Measurements from ENCODE around the gene ERI2.

The ERI2 gene

DNA sequence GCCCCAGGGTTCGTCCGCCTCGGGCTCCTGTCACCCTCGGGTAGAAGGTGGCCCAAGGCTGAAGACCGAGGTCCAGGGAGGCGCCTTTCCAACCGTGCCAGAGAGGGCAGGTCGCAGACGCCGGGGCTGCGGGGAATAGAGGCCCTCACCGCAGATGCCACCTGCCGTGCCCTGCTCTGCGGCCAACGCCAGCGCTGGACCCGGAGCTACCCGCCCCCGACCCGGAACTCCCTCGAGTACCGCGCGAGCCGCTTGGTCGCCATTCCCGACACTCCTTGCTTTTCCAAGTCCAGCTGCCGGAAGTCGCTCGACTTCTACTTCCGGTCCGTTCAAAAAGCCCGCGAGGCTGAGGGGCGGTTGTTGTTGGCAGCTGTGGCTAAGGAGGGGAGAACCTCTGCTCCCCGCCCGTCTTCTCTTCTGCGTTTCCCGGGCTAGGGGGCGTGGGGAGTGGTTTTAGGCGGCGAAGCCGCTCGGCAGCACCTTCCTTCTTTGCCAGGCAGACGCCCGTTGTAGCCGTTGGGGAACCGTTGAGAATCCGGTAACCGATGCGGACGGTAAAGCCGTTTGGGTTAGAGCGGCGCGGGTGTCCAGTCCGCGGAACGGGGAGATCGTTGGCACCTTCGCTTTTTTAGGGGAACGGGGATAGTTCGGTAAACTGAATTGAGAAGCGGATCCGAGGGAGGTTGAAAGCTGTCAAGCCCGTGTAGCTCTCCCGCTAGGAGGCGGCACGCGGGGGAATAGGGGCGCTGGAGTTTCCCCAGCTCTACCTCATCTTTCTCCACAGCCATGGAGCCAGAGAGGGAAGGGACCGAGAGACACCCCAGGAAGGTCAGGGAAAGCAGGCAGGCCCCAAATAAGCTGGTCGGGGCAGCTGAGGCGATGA, at the start of gene ERI2, which contains the start of gene REXO5:
Gene ERI2 (minus strand): TSS at position 305 of the 883 bp plus-strand sequence. CDS start 42 bp downstream, at position 263.
Gene REXO5 (plus strand): TSS at position 360 of the 883 bp plus-strand sequence. CDS start 427 bp downstream, at position 787.
- peak; percentile 97 for DNase-seq

- DNase-seq, result no peak
These were observed 48.7 kb upstream of the ERI2 start for GRCh38 chr16:20854963-20855362.

DNA sequence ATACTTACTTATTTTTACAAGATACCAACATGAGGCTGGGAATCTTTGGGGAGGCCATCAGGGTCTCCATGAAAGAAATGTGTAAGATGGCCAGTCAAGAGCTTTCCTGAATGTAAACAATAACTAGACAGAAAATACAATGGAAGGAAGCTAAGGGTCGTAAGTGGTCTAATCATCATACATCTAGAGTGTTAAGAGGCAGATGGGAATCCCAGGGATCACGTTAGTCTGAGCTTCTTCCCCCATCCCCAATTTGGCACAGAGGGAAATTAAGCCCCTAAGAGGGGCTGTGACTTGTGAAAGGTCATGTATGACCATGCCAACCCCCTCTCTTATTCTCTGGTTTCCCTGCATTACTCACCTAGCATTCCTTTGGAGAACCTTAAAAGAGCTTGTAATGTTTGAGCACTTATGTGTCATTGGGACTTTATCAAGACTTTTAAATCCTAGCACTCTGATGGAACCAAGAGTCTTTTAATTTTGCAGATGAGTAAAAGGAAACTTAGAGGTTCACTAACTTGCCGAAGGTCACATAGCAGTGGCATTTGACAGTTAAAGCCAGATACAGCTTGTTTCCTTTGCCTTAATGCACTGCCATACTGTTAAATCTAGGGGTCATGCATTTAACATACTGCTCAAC, 47.8 kb upstream of the ERI2 start:
- DNase-seq, result no peak

DNA sequence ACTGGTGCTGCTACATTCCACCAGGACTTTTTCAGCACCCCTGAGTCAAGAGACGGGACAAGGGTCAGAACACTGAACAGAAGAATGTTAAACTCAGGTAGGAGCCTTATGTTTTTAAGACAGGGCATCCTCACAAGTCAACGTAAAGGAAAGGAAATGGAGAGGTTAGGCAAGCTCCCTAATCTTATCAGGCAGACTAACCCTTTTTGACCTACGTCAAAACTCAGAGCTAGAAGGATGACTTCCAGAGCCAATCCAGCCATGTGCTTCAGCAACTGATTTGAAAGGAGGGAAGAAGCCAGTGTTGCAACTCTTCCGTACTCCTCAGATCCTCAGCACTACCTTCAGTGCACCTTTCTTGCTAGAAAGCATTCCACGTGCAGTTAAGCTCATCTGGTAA, 46.9 kb upstream of the ERI2 start:
- DNase-seq, result no peak

DNA sequence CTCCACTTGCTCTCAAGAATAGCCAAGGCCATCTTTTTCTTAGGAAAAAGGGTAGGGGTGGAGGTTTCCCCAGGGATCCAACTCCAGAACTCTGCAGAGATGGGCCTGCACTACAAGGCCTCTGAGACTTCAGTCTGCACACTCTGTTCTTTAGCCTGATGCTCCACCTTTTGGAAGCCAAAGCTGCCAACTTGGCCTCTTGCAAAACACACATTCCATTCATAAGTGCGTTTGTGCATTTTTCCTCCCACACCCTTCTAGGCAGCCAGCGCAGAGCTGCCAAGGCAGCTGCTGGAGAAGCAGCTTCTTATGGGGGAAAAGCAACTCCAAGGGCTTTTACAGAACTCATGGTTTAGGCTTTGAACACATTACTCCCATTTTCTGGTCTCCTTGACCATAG, 45.3 kb upstream of the ERI2 start:
- no peak for DNase-seq

- DNase-seq, result no peak
These were observed 44.7 kb upstream of the ERI2 start for GRCh38 chr16:20850981-20851380.

GRCh38 chr16:20849589-20850390, 43.5 kb upstream of the ERI2 start:
- DNase-seq, result peak; percentile 71

DNA sequence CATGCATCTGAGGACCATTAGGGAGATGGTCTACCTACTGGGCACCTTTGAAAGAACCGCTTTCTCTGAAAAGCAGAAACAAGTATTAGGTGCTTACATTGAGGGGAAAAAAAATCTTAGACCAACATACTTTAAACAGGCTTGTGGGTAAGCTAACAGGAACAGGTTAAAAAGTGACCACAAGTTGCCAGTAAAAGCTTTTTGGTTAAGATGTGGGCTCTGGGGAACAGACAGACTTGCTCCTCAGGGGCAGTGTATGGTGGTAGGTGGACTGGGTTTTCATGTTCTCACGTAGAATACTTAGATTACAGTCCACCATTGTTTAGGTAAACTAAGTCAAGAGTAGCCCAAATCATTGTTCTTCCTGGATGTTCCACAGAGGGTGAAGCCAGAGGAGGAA, 41.3 kb upstream of the ERI2 start:
- no peak for DNase-seq

GRCh38 chr16:20846551-20846950, 40.3 kb upstream of the ERI2 start:
- DNase-seq, result no peak

DNA sequence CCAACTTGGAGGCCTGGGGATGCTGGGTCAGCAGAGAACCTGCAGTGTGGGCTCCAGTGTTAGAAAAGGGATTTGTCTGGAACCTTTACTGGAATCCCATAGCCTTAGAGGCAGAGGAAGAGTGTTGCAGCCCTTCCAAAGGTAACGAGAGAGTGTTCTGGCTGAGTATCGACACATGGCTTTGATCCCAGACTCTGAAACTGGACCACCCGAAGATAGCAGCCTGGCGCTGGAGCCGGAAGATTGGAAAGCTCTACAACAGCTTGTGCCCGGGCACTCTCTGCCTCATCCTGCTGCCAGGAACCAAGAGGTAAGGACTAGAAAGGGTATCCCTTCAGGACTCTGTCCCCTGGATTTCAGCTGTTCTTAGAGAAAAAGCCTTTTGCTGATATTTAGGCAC, 39.8 kb upstream of the ERI2 start:
- DNase-seq, result no peak

DNA sequence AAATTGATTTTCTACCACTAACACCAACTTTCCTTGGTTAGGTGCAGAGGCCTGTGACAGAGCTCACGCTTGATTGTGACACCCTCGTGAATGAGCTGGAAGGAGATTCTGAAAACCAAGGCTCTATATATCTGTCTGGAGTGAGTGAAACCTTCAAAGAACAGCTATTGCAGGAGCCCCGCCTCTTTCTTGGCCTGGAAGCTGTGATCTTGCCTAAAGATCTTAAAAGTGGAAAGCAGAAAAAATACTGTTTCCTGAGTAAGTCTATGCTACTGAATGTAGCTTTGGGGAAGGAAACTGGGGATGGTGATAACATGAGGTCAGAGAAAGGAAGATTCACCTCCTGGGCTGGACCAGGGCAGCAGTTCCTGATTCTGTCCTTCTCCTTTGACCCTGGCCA, 38.3 kb upstream of the ERI2 start:
- DNase-seq, result no peak

- DNase-seq, result no peak
These were observed 37.8 kb upstream of the ERI2 start for GRCh38 chr16:20844054-20844453.

DNA sequence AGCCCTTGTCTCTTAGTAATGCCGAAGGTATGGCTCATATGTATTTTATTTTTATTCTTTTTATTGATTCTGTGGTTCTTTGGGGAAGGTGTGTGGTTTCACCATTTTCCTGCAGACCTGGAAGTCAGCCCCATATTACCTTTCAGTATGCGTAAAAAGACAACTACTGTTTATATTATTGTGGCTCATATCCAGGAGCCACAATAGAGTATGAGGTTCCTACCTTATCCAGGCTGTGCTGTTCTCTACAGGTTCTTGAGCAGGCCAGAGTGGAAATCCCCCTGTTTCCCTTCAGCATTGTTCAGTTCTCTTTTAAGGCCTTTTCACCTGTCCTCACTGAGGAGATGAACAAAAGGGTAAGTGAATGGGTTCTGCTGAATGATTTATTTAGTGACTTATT, 33.2 kb upstream of the ERI2 start:
- no peak for DNase-seq

DNA sequence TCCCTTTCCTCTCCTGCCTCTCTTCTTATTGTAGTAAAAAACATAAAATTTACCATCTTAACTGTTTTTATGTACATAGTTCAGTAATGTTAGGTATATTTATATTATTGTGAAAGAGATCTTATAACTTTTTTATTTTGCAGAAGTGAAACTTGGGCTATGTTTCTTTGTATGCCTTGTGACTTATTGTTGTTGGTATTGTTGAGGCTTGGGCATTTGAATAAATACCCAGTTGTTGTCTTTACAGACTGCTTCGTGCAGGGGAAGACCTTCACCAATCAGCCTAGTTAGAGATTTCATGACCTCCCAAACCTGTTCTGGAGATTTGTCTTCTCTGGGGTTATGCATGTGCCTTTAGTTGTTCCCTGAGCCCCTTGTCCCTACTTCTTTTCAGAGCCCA, 32.0 kb upstream of the ERI2 start:
- no peak for DNase-seq

DNA sequence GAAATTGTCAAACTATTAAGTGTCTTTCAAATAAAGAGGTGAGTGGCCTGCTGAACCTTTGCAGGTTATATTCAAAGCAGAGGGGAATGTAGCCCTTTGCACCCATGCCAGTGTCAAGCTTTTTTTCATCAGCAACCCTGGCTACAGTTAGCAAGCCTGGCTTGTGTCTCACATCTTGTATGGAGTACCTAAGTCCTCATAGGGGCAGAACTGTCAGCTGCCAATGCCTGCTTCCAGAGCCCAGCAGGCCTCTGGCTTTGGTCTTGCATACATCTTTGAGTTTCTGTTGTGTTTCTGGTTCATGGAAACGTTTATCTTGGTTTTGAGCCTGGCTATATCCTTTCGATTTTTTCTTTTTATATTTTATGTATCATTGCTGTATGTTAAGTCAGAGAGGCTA, 26.8 kb upstream of the ERI2 start:
- no peak for DNase-seq

DNA sequence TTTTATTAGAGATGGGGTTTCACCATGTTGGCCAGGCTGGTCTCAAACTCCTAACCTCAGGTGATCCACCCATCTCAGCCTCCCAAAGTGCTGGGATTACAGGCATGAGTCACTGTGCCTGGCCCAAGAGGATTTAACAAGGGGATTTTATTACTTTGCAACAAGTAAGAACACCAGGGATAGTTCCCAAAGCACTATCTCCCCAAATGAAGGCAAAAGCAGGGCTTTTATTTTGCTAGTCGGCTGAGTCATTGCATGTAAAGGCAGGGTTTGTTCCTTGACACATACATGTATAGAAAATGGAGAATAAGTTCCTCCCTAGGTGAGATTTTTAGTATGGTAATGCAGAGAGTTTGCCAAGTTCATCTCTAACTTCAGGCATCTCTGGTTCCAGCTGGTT, 24.1 kb upstream of the ERI2 start:
- no peak for DNase-seq

DNA sequence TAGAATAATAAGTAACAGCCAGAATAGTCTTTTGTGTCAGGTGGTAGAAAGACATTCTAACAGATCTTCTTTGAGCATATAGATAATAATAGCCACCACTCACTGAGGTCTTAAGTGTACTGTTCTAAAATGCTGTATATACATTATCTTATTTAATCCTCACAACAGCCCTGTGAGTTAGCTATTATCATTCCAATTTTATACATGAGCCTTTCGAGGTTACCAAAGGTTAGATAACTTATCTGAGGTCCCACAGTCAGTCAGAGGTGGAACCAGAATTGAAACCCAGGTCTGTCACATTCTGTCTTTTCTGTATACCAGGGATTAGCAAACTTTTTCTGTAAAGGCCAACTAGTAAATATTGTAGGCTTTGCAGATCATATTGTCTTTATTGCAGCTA, 23.3 kb upstream of the ERI2 start:
- no peak for DNase-seq

DNA sequence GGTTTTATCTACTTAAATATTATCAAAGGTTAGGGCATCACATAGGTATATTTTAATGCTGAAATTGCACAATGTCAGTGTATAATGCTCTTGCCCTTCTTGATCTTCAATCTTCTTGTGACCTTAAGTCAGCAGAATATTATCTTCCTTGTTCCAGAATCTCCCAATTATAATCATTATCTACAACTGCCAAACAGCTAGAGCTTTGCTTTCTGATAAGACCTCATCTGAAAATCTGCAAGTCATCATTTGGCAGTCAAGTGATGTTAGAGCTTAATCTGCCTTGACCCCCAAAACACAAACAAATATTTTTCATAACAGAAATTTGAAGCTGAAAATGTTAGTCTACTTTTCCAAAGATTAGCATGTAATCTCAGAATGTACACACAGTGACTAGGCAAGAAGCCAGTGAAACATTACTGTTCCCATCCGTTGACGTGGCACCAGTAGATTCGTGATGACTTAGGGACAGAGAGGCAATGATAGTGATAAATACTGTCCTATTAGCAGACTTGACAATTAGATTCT, 19.8 kb upstream of the ERI2 start:
- no peak for DNase-seq

DNA sequence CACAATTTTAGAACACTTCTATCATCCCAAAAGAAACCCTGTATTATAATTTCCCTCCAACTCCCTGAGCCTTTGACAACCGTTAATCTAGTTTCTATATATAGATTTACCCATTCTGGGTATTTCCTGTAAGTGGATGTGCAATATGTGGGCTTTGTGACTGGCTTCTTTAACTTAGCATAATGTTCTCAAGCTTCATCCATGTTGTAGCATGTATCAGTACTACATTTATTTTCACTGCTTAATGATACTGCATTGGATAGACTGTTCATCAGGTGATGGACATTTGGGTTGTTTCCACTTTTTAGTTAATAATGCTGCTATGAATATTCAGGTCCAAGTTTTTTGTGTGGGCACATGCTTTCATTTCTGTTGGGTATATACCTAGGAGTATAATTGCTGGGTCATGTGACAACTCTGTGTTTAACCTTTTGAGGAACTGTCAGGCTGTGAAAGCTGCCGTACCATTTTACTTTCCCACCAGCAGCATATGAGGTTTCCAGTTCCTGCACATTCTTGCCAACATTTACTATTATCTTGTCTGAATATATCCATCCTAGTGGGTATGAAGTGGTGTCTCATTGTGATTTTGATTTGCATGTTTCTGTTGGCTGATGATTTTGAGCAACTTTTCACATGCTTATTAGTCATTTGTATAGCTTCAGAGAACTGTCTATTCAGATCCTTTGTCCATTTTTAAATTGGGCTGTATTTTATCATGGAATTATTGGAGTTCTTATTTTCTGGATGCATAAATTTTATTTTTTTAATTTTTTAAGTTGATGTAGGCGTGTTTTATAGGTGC, 16.5 kb upstream of the ERI2 start:
- DNase-seq, result no peak

DNA sequence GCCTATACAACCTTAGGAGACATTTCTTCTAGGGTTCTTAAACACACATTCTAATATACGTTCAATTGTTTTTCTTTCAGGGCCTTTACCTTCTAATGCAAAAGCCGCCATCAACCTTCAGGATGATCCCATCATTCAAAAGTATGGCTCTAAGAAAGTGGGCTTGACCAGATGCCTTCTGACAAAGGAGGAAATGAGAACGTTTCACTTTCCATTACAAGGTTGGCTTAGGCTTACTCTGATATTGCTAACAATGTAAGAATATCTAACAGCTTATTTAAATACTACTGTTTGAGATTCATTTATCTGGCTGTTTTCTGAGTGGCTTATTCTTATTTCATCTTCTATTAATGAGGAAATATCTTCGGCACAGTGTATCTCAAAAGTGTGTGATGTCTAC, 15.4 kb upstream of the ERI2 start:
- no peak for DNase-seq

DNA sequence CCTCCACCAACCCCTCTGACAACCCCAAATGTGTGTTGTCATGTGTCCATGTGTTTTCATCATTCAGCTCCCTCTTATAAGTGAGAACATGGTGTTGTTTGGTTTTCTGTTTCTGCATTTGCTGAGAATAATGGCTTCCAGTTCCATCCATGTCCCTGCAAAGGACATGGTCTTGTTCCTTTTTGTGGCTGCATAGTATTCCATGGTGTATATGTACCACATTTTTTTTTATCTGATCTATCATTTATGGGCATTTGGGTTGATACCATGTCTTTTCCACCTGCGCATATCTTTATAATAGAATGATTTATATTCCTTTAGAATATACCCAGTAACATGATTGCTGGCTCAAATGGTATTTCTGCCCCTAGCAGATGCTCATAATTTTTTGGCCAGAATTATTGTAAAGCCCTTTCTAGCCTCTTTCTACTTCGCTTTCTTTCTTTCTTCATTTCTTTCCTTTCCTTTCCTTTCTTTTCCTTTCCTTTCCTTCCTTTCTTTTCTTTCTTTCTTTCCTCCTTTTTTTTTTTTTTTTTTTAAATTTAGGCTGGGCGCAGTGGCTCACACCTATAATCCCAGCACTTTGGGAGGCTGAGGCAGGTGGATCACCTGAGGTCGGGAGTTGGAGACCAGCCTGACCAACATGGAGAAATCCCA, 12.8 kb upstream of the ERI2 start:
- no peak for DNase-seq

DNA sequence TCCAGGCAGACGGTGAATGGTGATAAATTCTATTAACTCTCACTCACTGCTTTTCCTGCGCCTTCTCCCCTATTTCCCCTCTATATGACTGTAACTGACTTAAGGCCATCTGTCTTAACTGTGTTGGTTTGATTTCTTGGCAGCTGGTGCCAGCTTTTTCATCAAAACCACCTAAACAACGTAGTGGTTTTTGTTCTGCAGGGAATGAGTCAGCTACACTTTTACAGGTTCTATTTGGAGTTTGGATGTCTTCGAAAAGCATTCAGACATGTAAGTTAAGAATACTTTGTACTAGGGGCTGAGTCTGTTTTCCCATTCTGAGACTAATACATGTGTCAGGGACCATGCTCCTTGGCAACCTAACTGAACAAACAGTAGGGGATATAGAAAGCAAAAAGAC, 8.5 kb upstream of the ERI2 start:
- peak; percentile 55 for DNase-seq

Data from NCI-H2171 treated with DMSO at 0.1 percent for 48 hours (cell line).